ENCODE data around the gene KRTAP5-2. TPM values are rescaled to one million over a fixed set of nuclear protein-coding genes. Genes with fewer than 3 reads are reported as not detected.
A peak's percentile ranks its signal among the peaks of the same experiment; 100 is the strongest.

KRTAP5-2 gene
- total RNA-seq, 1 donor from 2014 or later, result not detected

DNA sequence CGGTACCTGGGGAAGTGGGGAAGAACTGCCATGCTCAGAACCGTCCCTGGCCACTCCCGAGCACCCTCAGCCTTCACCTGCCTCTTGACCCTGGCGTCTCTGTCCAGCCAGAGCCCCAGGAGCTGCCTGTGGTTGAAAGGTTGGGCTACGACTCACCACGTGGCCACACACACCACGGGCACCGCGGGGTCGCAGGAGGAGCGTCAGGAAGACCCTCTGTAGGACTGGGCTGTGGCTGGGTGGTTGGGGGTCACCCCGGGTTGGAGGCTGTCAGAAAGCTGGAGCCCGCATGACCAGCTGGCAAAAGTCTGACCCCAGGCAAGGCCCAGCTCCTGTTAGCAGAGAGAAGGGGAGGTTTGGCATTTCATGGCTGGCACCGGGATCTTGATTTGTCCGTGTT is 43.0 kb upstream of the KRTAP5-2 start:
- H3K27me3 ChIP-seq (ENCODE audit: control insufficient read depth, insufficient read depth, low read length), result peaks cover 31% of the 10 kb centered on the region
- DNase-seq (ENCODE audit: low read depth), result no peak
- TF ChIP-seq, protein P1, sequence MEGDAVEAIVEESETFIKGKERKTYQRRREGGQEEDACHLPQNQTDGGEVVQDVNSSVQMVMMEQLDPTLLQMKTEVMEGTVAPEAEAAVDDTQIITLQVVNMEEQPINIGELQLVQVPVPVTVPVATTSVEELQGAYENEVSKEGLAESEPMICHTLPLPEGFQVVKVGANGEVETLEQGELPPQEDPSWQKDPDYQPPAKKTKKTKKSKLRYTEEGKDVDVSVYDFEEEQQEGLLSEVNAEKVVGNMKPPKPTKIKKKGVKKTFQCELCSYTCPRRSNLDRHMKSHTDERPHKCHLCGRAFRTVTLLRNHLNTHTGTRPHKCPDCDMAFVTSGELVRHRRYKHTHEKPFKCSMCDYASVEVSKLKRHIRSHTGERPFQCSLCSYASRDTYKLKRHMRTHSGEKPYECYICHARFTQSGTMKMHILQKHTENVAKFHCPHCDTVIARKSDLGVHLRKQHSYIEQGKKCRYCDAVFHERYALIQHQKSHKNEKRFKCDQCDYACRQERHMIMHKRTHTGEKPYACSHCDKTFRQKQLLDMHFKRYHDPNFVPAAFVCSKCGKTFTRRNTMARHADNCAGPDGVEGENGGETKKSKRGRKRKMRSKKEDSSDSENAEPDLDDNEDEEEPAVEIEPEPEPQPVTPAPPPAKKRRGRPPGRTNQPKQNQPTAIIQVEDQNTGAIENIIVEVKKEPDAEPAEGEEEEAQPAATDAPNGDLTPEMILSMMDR (IDR thresholded peaks at IDR 0.05; ENCODE audit: insufficient read depth, low read length, poor library complexity, severe bottlenecking), result no peak

DNA sequence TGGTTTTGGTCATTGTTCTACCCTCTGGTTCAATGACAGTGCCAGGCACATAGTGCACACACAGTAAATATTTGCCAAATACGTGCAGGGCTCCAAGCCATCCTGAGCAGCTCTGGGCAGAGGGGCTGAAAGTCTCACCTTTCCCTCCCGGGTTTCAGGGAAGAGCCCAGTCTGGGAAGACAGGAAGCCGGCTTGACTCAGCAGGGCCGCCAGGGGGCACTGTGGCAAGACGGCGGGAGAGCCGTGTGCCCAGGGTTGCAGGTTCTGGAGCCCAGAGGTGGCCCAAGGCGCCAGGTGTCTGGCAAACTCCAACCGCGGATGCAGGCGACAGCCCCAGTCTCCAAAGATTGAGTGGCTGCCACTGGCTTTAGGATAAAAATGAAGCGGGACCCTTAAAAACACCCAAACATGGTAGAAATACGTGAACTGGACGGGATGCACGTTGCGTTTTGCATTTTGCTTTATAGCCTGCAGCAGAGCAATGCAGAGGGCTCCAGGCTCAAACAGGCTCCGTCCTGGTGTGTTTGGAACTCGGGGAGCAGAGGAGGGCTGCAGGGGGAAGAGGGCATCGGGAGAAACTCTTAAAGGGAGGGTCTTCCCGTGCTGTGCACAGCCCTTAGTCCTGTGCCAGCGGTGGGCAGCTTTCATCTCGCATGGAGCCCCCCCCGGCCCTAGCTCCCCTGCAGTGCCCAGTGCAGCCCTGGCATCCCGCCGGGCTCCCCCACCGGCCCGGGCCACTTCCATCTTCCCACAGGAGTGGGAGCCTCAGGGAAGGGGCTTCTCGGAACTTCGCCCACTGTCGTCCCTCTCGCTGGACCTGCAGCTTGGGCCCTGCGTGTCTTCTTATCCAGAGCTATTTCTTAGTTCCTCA is 42.2 kb upstream of the KRTAP5-2 start:
- TF ChIP-seq, protein P1 (IDR thresholded peaks at IDR 0.05; ENCODE audit: insufficient read depth, low read length, poor library complexity, severe bottlenecking), result peak; percentile 87
- H3K4me3 ChIP-seq (ENCODE audit: low read depth, low read length), result no peak overlapping the region
- H3K27me3 ChIP-seq (ENCODE audit: control insufficient read depth, insufficient read depth, low read length), result peaks cover 32% of the 10 kb centered on the region
- no peaks in the 10 kb centered on the region for H3K36me3 ChIP-seq (ENCODE audit: control insufficient read depth, insufficient read depth, low read length)
- DNase-seq (ENCODE audit: low read depth), result no peak

More for the DNA sequence above, 43.0 kb upstream of the KRTAP5-2 start:
- no peaks in the 10 kb centered on the region for H3K36me3 ChIP-seq (ENCODE audit: control insufficient read depth, insufficient read depth, low read length)
- H3K4me3 ChIP-seq (ENCODE audit: low read depth, low read length), result no peak overlapping the region

DNA sequence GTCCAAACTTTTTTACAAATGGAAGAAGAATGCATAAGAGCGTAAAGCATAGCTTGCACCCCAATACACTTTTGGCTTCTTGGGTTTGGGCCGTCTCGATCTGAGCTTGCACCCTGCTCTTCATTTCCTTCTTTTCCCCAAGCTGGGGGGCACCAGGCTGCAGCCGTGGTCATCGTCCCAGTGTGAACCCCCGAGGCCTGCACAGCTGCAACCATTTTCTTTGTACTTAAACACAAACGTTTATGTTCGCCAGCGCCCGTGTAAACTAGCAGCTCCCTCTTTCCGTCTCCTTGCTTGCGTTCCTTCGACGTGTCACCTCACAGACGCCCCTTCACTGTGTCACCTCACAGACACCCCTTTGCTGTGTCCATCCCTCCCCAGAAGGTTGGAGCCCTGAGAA is 41.6 kb upstream of the KRTAP5-2 start:
- Histone ChIP-seq H3K36me3 (ENCODE audit: control insufficient read depth, insufficient read depth, low read length) (no peaks in the 10 kb centered on the region), H3K4me3 (ENCODE audit: low read depth, low read length) (no peak overlapping the region), H3K27me3 (ENCODE audit: control insufficient read depth, insufficient read depth, low read length) (peaks cover 25% of the 10 kb centered on the region)
- no peak for DNase-seq (ENCODE audit: low read depth)
- TF ChIP-seq, protein P1 (IDR thresholded peaks at IDR 0.05; ENCODE audit: insufficient read depth, low read length, poor library complexity, severe bottlenecking), result no peak

DNA sequence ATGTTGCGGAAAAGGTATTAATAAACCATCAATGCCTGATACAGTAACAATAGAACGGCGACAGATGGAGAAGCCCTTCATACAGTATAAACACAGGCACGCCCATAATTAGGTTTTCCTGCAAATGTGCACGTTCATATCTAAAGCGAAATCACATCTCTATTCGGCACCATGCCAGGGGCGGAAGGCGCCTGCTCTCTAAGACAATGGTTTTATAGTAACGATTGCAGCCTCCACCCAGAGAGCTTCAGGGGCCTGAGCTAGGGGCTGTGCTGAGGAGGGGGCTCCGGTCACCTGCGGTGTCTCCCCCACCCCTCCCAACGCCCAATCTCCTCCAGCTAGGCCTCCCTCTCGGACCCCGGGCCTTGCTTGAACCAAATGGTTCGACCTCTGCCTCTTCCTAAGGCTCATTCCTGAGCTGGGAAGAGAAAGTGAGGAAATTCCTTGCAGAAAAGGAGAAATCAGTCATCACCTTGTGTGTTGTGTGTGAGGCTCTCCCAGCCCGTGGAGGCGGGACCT is 41.1 kb upstream of the KRTAP5-2 start:
- Histone ChIP-seq H3K4me3 (ENCODE audit: low read depth, low read length) (no peak overlapping the region), H3K27me3 (ENCODE audit: control insufficient read depth, insufficient read depth, low read length) (peaks cover 24% of the 10 kb centered on the region), H3K36me3 (ENCODE audit: control insufficient read depth, insufficient read depth, low read length) (no peaks in the 10 kb centered on the region)
- no peak for DNase-seq (ENCODE audit: low read depth)
- TF ChIP-seq, protein P1 (IDR thresholded peaks at IDR 0.05; ENCODE audit: insufficient read depth, low read length, poor library complexity, severe bottlenecking), result no peak

DNA sequence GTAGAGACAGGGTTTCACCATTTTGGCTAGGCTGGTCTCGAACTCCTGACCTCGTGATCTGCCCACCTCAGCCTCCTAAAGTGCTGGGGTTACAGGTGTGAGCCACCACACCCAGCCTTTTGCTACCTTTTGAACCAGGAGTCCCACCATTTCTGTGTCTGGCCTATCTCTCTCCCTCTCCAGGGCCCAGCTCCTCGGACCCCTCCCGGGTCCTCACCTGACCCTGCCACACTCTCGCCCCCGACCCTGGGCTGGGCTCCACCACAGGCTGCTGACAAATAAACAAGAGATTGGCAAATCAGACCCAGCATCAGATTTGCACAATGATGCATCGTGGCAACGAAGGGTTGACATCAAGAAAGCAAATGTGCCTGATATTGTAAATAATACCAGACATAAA is 40.2 kb upstream of the KRTAP5-2 start:
- TF ChIP-seq, protein P1 (IDR thresholded peaks at IDR 0.05; ENCODE audit: insufficient read depth, low read length, poor library complexity, severe bottlenecking), result no peak
- Histone ChIP-seq H3K36me3 (ENCODE audit: control insufficient read depth, insufficient read depth, low read length) (no peaks in the 10 kb centered on the region), H3K4me3 (ENCODE audit: low read depth, low read length) (no peak overlapping the region), H3K27me3 (ENCODE audit: control insufficient read depth, insufficient read depth, low read length) (peaks cover 26% of the 10 kb centered on the region)
- DNase-seq (ENCODE audit: low read depth), result no peak

Measured in kidney epithelial cell (primary cell).